ENCODE measurements around the gene RARS2.
"Not testable (repeated sequence)": the region's sequence is repeated elsewhere in the genome, so short reads cannot be mapped to it uniquely, and the experiment has no call there.

RARS2 gene

DNA sequence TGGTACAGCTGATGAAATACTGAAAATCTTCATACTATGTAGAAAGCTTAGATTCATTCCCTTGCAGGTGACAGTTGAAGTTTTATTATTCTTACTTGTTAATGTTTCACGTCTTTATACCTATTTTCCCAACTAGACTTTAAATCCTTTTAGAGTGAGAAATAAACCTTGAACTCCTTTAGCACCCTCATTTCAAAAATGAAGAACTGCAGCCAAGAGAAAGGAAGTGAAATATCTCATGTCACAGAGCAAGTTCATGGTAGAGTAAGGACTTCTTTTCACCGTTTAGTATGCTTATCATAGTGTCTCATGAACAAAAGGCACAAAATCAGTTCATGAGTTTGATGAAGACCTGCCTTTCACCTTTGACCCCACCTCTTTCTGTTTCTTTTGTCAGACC, 38.6 kb upstream of the RARS2 start:
- H3K4me3 ChIP-seq (ENCODE audit: low read length) = no peak overlapping the region
- TF ChIP-seq, protein P1, sequence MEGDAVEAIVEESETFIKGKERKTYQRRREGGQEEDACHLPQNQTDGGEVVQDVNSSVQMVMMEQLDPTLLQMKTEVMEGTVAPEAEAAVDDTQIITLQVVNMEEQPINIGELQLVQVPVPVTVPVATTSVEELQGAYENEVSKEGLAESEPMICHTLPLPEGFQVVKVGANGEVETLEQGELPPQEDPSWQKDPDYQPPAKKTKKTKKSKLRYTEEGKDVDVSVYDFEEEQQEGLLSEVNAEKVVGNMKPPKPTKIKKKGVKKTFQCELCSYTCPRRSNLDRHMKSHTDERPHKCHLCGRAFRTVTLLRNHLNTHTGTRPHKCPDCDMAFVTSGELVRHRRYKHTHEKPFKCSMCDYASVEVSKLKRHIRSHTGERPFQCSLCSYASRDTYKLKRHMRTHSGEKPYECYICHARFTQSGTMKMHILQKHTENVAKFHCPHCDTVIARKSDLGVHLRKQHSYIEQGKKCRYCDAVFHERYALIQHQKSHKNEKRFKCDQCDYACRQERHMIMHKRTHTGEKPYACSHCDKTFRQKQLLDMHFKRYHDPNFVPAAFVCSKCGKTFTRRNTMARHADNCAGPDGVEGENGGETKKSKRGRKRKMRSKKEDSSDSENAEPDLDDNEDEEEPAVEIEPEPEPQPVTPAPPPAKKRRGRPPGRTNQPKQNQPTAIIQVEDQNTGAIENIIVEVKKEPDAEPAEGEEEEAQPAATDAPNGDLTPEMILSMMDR (conservative IDR thresholded peaks at IDR 0.05; ENCODE audit: low read depth, low read length) = no peak
- DNase-seq (ENCODE audit: low read depth) = no peak

GRCh38 chr6:87623248-87623647, 33.5 kb upstream of the RARS2 start:
- TF ChIP-seq, protein P1 (conservative IDR thresholded peaks at IDR 0.05; ENCODE audit: low read depth, low read length) = no peak
- H3K4me3 ChIP-seq (ENCODE audit: low read length) = no peak overlapping the region
- peak; percentile 77 for DNase-seq (ENCODE audit: low read depth)

GRCh38 chr6:87618531-87618930, 28.7 kb upstream of the RARS2 start:
- TF ChIP-seq, protein P1 (conservative IDR thresholded peaks at IDR 0.05; ENCODE audit: low read depth, low read length) = no peak
- no peak for DNase-seq (ENCODE audit: low read depth)
- no peak overlapping the region for H3K4me3 ChIP-seq (ENCODE audit: low read length)

GRCh38 chr6:87617405-87617804, 27.6 kb upstream of the RARS2 start:
- DNase-seq (ENCODE audit: low read depth) = no peak
- H3K4me3 ChIP-seq (ENCODE audit: low read length) = no peak overlapping the region
- TF ChIP-seq, protein P1 (conservative IDR thresholded peaks at IDR 0.05; ENCODE audit: low read depth, low read length) = no peak

GRCh38 chr6:87613018-87613417, 23.2 kb upstream of the RARS2 start:
- not testable (repeated sequence) for DNase-seq (ENCODE audit: low read depth); H3K4me3 ChIP-seq (ENCODE audit: low read length)

GRCh38 chr6:87608802-87609201, 19.0 kb upstream of the RARS2 start:
- TF ChIP-seq, protein P1 (conservative IDR thresholded peaks at IDR 0.05; ENCODE audit: low read depth, low read length) = no peak
- DNase-seq (ENCODE audit: low read depth) = no peak
- no peak overlapping the region for H3K4me3 ChIP-seq (ENCODE audit: low read length)

- no peak overlapping the region for H3K4me3 ChIP-seq (ENCODE audit: low read length)
- no peak for DNase-seq (ENCODE audit: low read depth)
Measured at GRCh38 chr6:87606199-87606598, 16.4 kb upstream of the RARS2 start.

More at GRCh38 chr6:87606199-87606598, 16.4 kb upstream of the RARS2 start:
- TF ChIP-seq, protein P1 (conservative IDR thresholded peaks at IDR 0.05; ENCODE audit: low read depth, low read length) = no peak
